ENCODE results near the gene KLHL30.
A peak's percentile ranks its signal among the peaks of the same experiment; 100 is the strongest.

Gene KLHL30

GRCh38 chr2:238151205-238151604, 12.7 kb downstream of the KLHL30 start:
- no peak overlapping the region for H3K27ac ChIP-seq (ENCODE audit: insufficient read depth, low read depth, low read length, poor library complexity, severe bottlenecking)
- H3K4me1 ChIP-seq (ENCODE audit: control insufficient read depth, insufficient read depth, low read length), result peaks cover 15% of the 10 kb centered on the region
- 88 to 89% methylated on average over 13 of the region's 13 CpGs for WGBS, 2 experiments

GRCh38 chr2:238151628-238152235, 13.3 kb downstream of the KLHL30 start:
- WGBS, 2 experiments, result 75 to 77% methylated on average over 16 of the region's 16 CpGs

More at GRCh38 chr2:238151205-238151604, 12.7 kb downstream of the KLHL30 start:
- H3K4me3 ChIP-seq (ENCODE audit: insufficient read depth, low read depth, low read length), result no peak overlapping the region
- H3K27me3 ChIP-seq (ENCODE audit: control insufficient read depth, insufficient read depth, low read length, poor library complexity, severe bottlenecking), result no peaks in the 10 kb centered on the region
- H3K9me3 ChIP-seq (ENCODE audit: control insufficient read depth, low read length), result no peaks in the 10 kb centered on the region
- no peaks in the 10 kb centered on the region for H3K36me3 ChIP-seq (ENCODE audit: control insufficient read depth, insufficient read depth, low read length)

GRCh38 chr2:238152771-238153688, 14.6 kb downstream of the KLHL30 start:
- Histone ChIP-seq H3K36me3 (ENCODE audit: control insufficient read depth, insufficient read depth, low read length) (no peaks in the 10 kb centered on the region), H3K4me1 (ENCODE audit: control insufficient read depth, insufficient read depth, low read length) (peaks cover 17% of the 10 kb centered on the region), H3K9me3 (ENCODE audit: control insufficient read depth, low read length) (no peaks in the 10 kb centered on the region), H3K4me3 (ENCODE audit: insufficient read depth, low read depth, low read length) (no peak overlapping the region), H3K27me3 (ENCODE audit: control insufficient read depth, insufficient read depth, low read length, poor library complexity, severe bottlenecking) (peaks cover under 1% of the 10 kb centered on the region), H3K27ac (ENCODE audit: insufficient read depth, low read depth, low read length, poor library complexity, severe bottlenecking) (no peak overlapping the region)
- WGBS, 2 experiments, result 90% methylated on average over 22 of the region's 22 CpGs

More at GRCh38 chr2:238151628-238152235, 13.3 kb downstream of the KLHL30 start:
- Histone ChIP-seq H3K27ac (ENCODE audit: insufficient read depth, low read depth, low read length, poor library complexity, severe bottlenecking) (no peak overlapping the region), H3K27me3 (ENCODE audit: control insufficient read depth, insufficient read depth, low read length, poor library complexity, severe bottlenecking) (no peaks in the 10 kb centered on the region), H3K9me3 (ENCODE audit: control insufficient read depth, low read length) (no peaks in the 10 kb centered on the region), H3K4me3 (ENCODE audit: insufficient read depth, low read depth, low read length) (no peak overlapping the region), H3K36me3 (ENCODE audit: control insufficient read depth, insufficient read depth, low read length) (no peaks in the 10 kb centered on the region), H3K4me1 (ENCODE audit: control insufficient read depth, insufficient read depth, low read length) (peaks cover 15% of the 10 kb centered on the region)

GRCh38 chr2:238154570-238154969, 16.1 kb downstream of the KLHL30 start:
- H3K27ac ChIP-seq (ENCODE audit: insufficient read depth, low read depth, low read length, poor library complexity, severe bottlenecking), result no peak overlapping the region
- no peaks in the 10 kb centered on the region for H3K36me3 ChIP-seq (ENCODE audit: control insufficient read depth, insufficient read depth, low read length)
- WGBS, 2 experiments, result 94 to 97% methylated on average over 10 of the region's 10 CpGs
- peaks cover 21% of the 10 kb centered on the region for H3K4me1 ChIP-seq (ENCODE audit: control insufficient read depth, insufficient read depth, low read length)
- H3K4me3 ChIP-seq (ENCODE audit: insufficient read depth, low read depth, low read length), result no peak overlapping the region
- H3K27me3 ChIP-seq (ENCODE audit: control insufficient read depth, insufficient read depth, low read length, poor library complexity, severe bottlenecking), result peaks cover 12% of the 10 kb centered on the region
- H3K9me3 ChIP-seq (ENCODE audit: control insufficient read depth, low read length), result no peaks in the 10 kb centered on the region

- Histone ChIP-seq H3K4me1 (ENCODE audit: control insufficient read depth, insufficient read depth, low read length) (peaks cover 21% of the 10 kb centered on the region), H3K36me3 (ENCODE audit: control insufficient read depth, insufficient read depth, low read length) (no peaks in the 10 kb centered on the region), H3K9me3 (ENCODE audit: control insufficient read depth, low read length) (no peaks in the 10 kb centered on the region), H3K27ac (ENCODE audit: insufficient read depth, low read depth, low read length, poor library complexity, severe bottlenecking) (peak overlapping the region; percentile 50), H3K4me3 (ENCODE audit: insufficient read depth, low read depth, low read length) (no peak overlapping the region), H3K27me3 (ENCODE audit: control insufficient read depth, insufficient read depth, low read length, poor library complexity, severe bottlenecking) (peaks cover 18% of the 10 kb centered on the region)
- 87 to 90% methylated on average over 19 of the region's 19 CpGs for WGBS, 2 experiments
Measured at GRCh38 chr2:238155051-238155760, 16.7 kb downstream of the KLHL30 start.

GRCh38 chr2:238155761-238156694, 17.6 kb downstream of the KLHL30 start:
- no peak overlapping the region for H3K4me3 ChIP-seq (ENCODE audit: insufficient read depth, low read depth, low read length)
- H3K36me3 ChIP-seq (ENCODE audit: control insufficient read depth, insufficient read depth, low read length), result no peaks in the 10 kb centered on the region
- no peaks in the 10 kb centered on the region for H3K9me3 ChIP-seq (ENCODE audit: control insufficient read depth, low read length)
- peaks cover 20% of the 10 kb centered on the region for H3K4me1 ChIP-seq (ENCODE audit: control insufficient read depth, insufficient read depth, low read length)
- no peak overlapping the region for H3K27ac ChIP-seq (ENCODE audit: insufficient read depth, low read depth, low read length, poor library complexity, severe bottlenecking)
- peaks cover 26% of the 10 kb centered on the region for H3K27me3 ChIP-seq (ENCODE audit: control insufficient read depth, insufficient read depth, low read length, poor library complexity, severe bottlenecking)
- 84% methylated on average over 18 of the region's 18 CpGs for WGBS, 2 experiments

- H3K4me3 ChIP-seq (ENCODE audit: insufficient read depth, low read depth, low read length), result no peak overlapping the region
- H3K9me3 ChIP-seq (ENCODE audit: control insufficient read depth, low read length), result no peaks in the 10 kb centered on the region
- WGBS, 2 experiments, result 79 to 80% methylated on average over 13 to 14 of the region's 14 CpGs
- peaks cover 11% of the 10 kb centered on the region for H3K4me1 ChIP-seq (ENCODE audit: control insufficient read depth, insufficient read depth, low read length)
- peaks cover 42% of the 10 kb centered on the region for H3K27me3 ChIP-seq (ENCODE audit: control insufficient read depth, insufficient read depth, low read length, poor library complexity, severe bottlenecking)
- H3K27ac ChIP-seq (ENCODE audit: insufficient read depth, low read depth, low read length, poor library complexity, severe bottlenecking), result no peak overlapping the region
- H3K36me3 ChIP-seq (ENCODE audit: control insufficient read depth, insufficient read depth, low read length), result no peaks in the 10 kb centered on the region
Measured at GRCh38 chr2:238157506-238158017, 19.1 kb downstream of the KLHL30 start.

GRCh38 chr2:238158018-238158508, 19.6 kb downstream of the KLHL30 start:
- H3K4me1 ChIP-seq (ENCODE audit: control insufficient read depth, insufficient read depth, low read length), result peaks cover 11% of the 10 kb centered on the region
- 67 to 79% methylated on average over 21 of the region's 21 CpGs for WGBS, 2 experiments
- no peaks in the 10 kb centered on the region for H3K9me3 ChIP-seq (ENCODE audit: control insufficient read depth, low read length)
- no peak overlapping the region for H3K4me3 ChIP-seq (ENCODE audit: insufficient read depth, low read depth, low read length)
- no peak overlapping the region for H3K27ac ChIP-seq (ENCODE audit: insufficient read depth, low read depth, low read length, poor library complexity, severe bottlenecking)
- H3K36me3 ChIP-seq (ENCODE audit: control insufficient read depth, insufficient read depth, low read length), result no peaks in the 10 kb centered on the region
- H3K27me3 ChIP-seq (ENCODE audit: control insufficient read depth, insufficient read depth, low read length, poor library complexity, severe bottlenecking), result peaks cover 47% of the 10 kb centered on the region

GRCh38 chr2:238158509-238159070, 20.1 kb downstream of the KLHL30 start, which contains the start of gene ERFE:
ERFE (plus strand) TSS chr2:238158970; CDS start chr2:238159008, 38 bp downstream.
- Histone ChIP-seq H3K9me3 (ENCODE audit: control insufficient read depth, low read length) (no peaks in the 10 kb centered on the region), H3K36me3 (ENCODE audit: control insufficient read depth, insufficient read depth, low read length) (no peaks in the 10 kb centered on the region), H3K27me3 (ENCODE audit: control insufficient read depth, insufficient read depth, low read length, poor library complexity, severe bottlenecking) (peaks cover 52% of the 10 kb centered on the region), H3K4me3 (ENCODE audit: insufficient read depth, low read depth, low read length) (no peak within 1 kb of the TSS), H3K27ac (ENCODE audit: insufficient read depth, low read depth, low read length, poor library complexity, severe bottlenecking) (no peak within 1 kb of the TSS), H3K4me1 (ENCODE audit: control insufficient read depth, insufficient read depth, low read length) (peaks cover 11% of the 10 kb centered on the region)
- 14% methylated on average over 54 of the region's 61 CpGs for WGBS, 2 experiments
